ENCODE measurements around the gene TLNRD1.

Gene TLNRD1

DNA sequence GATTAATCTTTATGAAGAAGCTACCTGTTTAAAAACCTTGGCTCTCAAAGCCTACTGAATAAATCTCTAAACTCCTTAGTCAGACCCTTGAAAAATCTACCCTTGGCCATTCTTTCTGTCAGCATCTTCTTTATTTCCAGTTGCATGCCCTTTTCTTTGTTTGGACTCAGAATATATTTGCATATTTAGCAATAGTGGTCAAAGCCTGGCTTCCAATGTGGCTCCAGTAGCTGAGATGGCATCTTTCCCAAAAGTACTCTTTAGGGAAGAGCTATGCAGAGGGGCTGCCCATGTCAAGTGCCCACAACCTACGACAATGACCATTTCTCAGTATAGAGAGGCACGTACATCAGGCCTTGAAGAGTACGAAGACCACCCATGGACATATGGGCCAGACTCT lies 47.2 kb downstream of the TLNRD1 start:
- in situ Hi-C loops (cut with MboI; ENCODE audit: low sequenced_read_pairs, unreplicated experiment), result no loop called here
- no peak for TF ChIP-seq CTCF (IDR thresholded peaks at IDR 0.05; ENCODE audit: borderline replicate concordance, control extremely low read depth, extremely low read depth, insufficient read depth, missing control alignments)
- no peak for DNase-seq (ENCODE audit: low spot score)

DNA sequence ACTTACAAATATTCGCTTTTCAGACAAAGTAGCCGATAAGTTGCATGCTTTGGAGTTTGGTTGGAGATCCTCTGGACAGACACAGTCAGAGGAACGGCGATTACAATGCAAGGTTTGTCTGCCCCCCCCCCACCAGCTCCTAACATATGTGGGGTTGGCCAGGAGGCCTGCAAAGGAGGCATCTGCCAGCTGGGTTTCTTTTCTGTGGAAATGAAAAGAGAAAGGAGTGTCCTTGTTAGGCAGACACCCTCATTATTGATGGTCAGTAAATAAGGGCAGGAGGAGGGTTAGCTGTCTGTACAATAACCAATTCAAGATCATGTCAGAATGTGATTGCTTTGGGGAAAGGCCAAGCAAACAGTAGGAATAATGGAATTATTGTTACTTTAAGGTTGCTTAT lies 49.1 kb downstream of the TLNRD1 start:
- DNase-seq (ENCODE audit: low spot score), result no peak
- no peak for TF ChIP-seq CTCF (IDR thresholded peaks at IDR 0.05; ENCODE audit: borderline replicate concordance, control extremely low read depth, extremely low read depth, insufficient read depth, missing control alignments)
- in situ Hi-C loops (cut with MboI; ENCODE audit: low sequenced_read_pairs, unreplicated experiment), result no loop called here

- in situ Hi-C loops (cut with MboI; ENCODE audit: low sequenced_read_pairs, unreplicated experiment), result no loop called here
- no peak for TF ChIP-seq CTCF (IDR thresholded peaks at IDR 0.05; ENCODE audit: borderline replicate concordance, control extremely low read depth, extremely low read depth, insufficient read depth, missing control alignments)
- no peak for DNase-seq (ENCODE audit: low spot score)
Measured at GRCh38 chr15:81050259-81050658, 49.5 kb downstream of the TLNRD1 start.

- in situ Hi-C loops (cut with MboI; ENCODE audit: low sequenced_read_pairs, unreplicated experiment), result no loop called here
- TF ChIP-seq CTCF (IDR thresholded peaks at IDR 0.05; ENCODE audit: borderline replicate concordance, control extremely low read depth, extremely low read depth, insufficient read depth, missing control alignments), result no peak
- DNase-seq (ENCODE audit: low spot score), result no peak
Measured at GRCh38 chr15:81050805-81051204, 50.1 kb downstream of the TLNRD1 start.

- TF ChIP-seq CTCF (IDR thresholded peaks at IDR 0.05; ENCODE audit: borderline replicate concordance, control extremely low read depth, extremely low read depth, insufficient read depth, missing control alignments), result no peak
- in situ Hi-C loops (cut with MboI; ENCODE audit: low sequenced_read_pairs, unreplicated experiment), result no loop called here
Measured at GRCh38 chr15:81052046-81052445, 51.3 kb downstream of the TLNRD1 start.

DNA sequence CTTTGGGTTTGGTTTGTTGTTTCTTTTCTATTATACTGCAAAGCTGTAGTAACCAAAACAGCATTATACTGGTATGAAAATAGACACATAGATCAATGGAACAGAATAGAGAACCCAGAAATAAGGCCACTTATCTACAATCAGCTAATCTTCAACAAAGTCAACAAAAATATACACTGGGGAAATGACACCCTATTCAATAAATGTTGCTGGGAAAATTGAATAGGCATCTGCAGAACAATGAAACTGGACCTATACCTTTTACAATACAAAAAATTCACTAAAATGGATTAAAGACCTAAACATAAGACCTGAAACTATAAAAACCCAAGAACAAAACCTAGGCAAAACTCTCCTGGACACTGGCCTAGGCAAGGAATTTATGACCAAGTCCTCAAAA lies 52.9 kb downstream of the TLNRD1 start:
- in situ Hi-C loops (cut with MboI; ENCODE audit: low sequenced_read_pairs, unreplicated experiment), result no loop called here
- no peak for DNase-seq (ENCODE audit: low spot score)
- TF ChIP-seq CTCF (IDR thresholded peaks at IDR 0.05; ENCODE audit: borderline replicate concordance, control extremely low read depth, extremely low read depth, insufficient read depth, missing control alignments), result no peak

More at GRCh38 chr15:81052046-81052445, 51.3 kb downstream of the TLNRD1 start:
- no peak for DNase-seq (ENCODE audit: low spot score)

DNA sequence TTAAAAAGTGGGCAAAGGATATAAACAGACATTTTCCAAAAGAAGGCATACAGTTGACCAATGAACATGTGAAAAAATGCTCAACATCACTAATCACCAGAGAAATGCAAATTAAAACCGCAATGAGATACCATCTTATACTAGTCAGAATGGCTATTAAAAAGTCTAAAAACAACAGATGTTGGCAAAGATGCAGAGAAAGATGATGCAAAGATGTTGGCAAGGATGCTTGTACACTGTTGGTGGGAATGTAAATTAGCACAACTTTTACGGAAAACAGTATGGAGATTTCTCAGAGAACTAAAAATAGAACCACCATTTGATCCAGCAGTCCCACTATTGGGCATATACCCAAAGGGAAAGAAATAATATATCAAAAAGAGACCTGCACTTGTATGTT lies 53.5 kb downstream of the TLNRD1 start:
- no peak for DNase-seq (ENCODE audit: low spot score)
- no peak for TF ChIP-seq CTCF (IDR thresholded peaks at IDR 0.05; ENCODE audit: borderline replicate concordance, control extremely low read depth, extremely low read depth, insufficient read depth, missing control alignments)
- in situ Hi-C loops (cut with MboI; ENCODE audit: low sequenced_read_pairs, unreplicated experiment), result no loop called here

All from GM13976 (cell line).